Inferior parietal cortex (tissue), 1 donor: ENCODE measurements around the gene GNAI3.

Experiments used
- DNase-seq: peaks from one replicate; pipeline ENCODE4 v3.0.0-alpha.2; 2016; ENCODE audit errors: extremely low spot score

The GNAI3 gene

GRCh38 chr1:109624201-109625010, 76.0 kb downstream of the GNAI3 start:
- DNase-seq = no peak

- DNase-seq = no peak
Observed at GRCh38 chr1:109625176-109625575, 76.8 kb downstream of the GNAI3 start.

GRCh38 chr1:109625601-109626560, 77.5 kb downstream of the GNAI3 start:
- no peak for DNase-seq

GRCh38 chr1:109626682-109627408, 78.4 kb downstream of the GNAI3 start:
- DNase-seq = no peak

- DNase-seq = no peak
Observed at GRCh38 chr1:109627692-109628399, 79.4 kb downstream of the GNAI3 start.

GRCh38 chr1:109628540-109629321, 80.3 kb downstream of the GNAI3 start:
- no peak for DNase-seq

GRCh38 chr1:109629372-109630030, 81.1 kb downstream of the GNAI3 start:
- DNase-seq = no peak

GRCh38 chr1:109630081-109630897, 81.9 kb downstream of the GNAI3 start:
- DNase-seq = no peak

- DNase-seq = no peak
Observed at GRCh38 chr1:109630898-109631512, 82.6 kb downstream of the GNAI3 start.

- DNase-seq = no peak
Observed at GRCh38 chr1:109631513-109632505, 83.4 kb downstream of the GNAI3 start.

GRCh38 chr1:109632671-109633346, 84.4 kb downstream of the GNAI3 start:
- no peak for DNase-seq

- no peak for DNase-seq
Observed at GRCh38 chr1:109634292-109634691, 85.9 kb downstream of the GNAI3 start.

- no peak for DNase-seq
Observed at GRCh38 chr1:109634771-109635750, 86.6 kb downstream of the GNAI3 start.

- no peak for DNase-seq
Observed at GRCh38 chr1:109635862-109636200, 87.4 kb downstream of the GNAI3 start.

GRCh38 chr1:109636201-109636952, 88.0 kb downstream of the GNAI3 start:
- DNase-seq = no peak
